ENCODE measurements around the gene PIEZO2. TPM values are rescaled to one million over a fixed set of nuclear protein-coding genes. Genes with fewer than 3 reads are reported as not detected.
"Not testable (repeated sequence)": the region's sequence is repeated elsewhere in the genome, so short reads cannot be mapped to it uniquely, and the experiment has no call there.

The PIEZO2 gene
- polyA plus RNA-seq, 4 donors = 16.8 to 23.5 (median 17.9) TPM

GRCh38 chr18:10856132-10856531 lies 293.2 kb downstream of the PIEZO2 start:
- DNase-seq (ENCODE audit: low read depth in 4 of 4, low spot score in 3 of 4) = no peak

- no peak for DNase-seq (ENCODE audit: low read depth in 4 of 4, low spot score in 3 of 4)
These were observed 296.7 kb downstream of the PIEZO2 start for GRCh38 chr18:10852385-10853303.

- DNase-seq (ENCODE audit: low read depth in 4 of 4, low spot score in 3 of 4) = peak; percentile 29 to 64 (median 48)
These were observed 297.5 kb downstream of the PIEZO2 start for GRCh38 chr18:10851824-10852319.

- no peak for DNase-seq (ENCODE audit: low read depth in 4 of 4, low spot score in 3 of 4)
These were observed 298.5 kb downstream of the PIEZO2 start for GRCh38 chr18:10850840-10851239.

- DNase-seq (ENCODE audit: low read depth in 4 of 4, low spot score in 3 of 4) = no peak
These were observed 299.2 kb downstream of the PIEZO2 start for GRCh38 chr18:10850216-10850615.

GRCh38 chr18:10847907-10848306 lies 301.5 kb downstream of the PIEZO2 start:
- no peak for DNase-seq (ENCODE audit: low read depth in 4 of 4, low spot score in 3 of 4)

GRCh38 chr18:10847408-10847790 lies 302.0 kb downstream of the PIEZO2 start:
- DNase-seq (ENCODE audit: low read depth in 4 of 4, low spot score in 3 of 4) = no peak

- no peak for DNase-seq (ENCODE audit: low read depth in 4 of 4, low spot score in 3 of 4)
These were observed 302.5 kb downstream of the PIEZO2 start for GRCh38 chr18:10846657-10847407.

GRCh38 chr18:10846035-10846434 lies 303.3 kb downstream of the PIEZO2 start:
- not testable (repeated sequence) for DNase-seq (ENCODE audit: low read depth in 4 of 4, low spot score in 3 of 4)

GRCh38 chr18:10843565-10843964 lies 305.8 kb downstream of the PIEZO2 start:
- DNase-seq (ENCODE audit: low read depth in 4 of 4, low spot score in 3 of 4) = no peak

GRCh38 chr18:10842861-10843260 lies 306.5 kb downstream of the PIEZO2 start:
- peak in 1 of 4 donors; percentile 28 for DNase-seq (ENCODE audit: low read depth in 4 of 4, low spot score in 3 of 4)

- no peak for DNase-seq (ENCODE audit: low read depth in 4 of 4, low spot score in 3 of 4)
These were observed 307.0 kb downstream of the PIEZO2 start for GRCh38 chr18:10842371-10842770.

GRCh38 chr18:10841203-10841602 lies 308.2 kb downstream of the PIEZO2 start:
- DNase-seq (ENCODE audit: low read depth in 4 of 4, low spot score in 3 of 4) = no peak

GRCh38 chr18:10840743-10841142 lies 308.6 kb downstream of the PIEZO2 start:
- DNase-seq (ENCODE audit: low read depth in 4 of 4, low spot score in 3 of 4) = no peak

GRCh38 chr18:10839421-10839820 lies 309.9 kb downstream of the PIEZO2 start:
- DNase-seq (ENCODE audit: low read depth in 4 of 4, low spot score in 3 of 4) = no peak

- no peak for DNase-seq (ENCODE audit: low read depth in 4 of 4, low spot score in 3 of 4)
These were observed 310.8 kb downstream of the PIEZO2 start for GRCh38 chr18:10838553-10838952.

GRCh38 chr18:10834128-10834815 lies 315.1 kb downstream of the PIEZO2 start:
- DNase-seq (ENCODE audit: low read depth in 4 of 4, low spot score in 3 of 4) = no peak

- no peak for DNase-seq (ENCODE audit: low read depth in 4 of 4, low spot score in 3 of 4)
These were observed 315.7 kb downstream of the PIEZO2 start for GRCh38 chr18:10833656-10834055.

- DNase-seq (ENCODE audit: low read depth in 4 of 4, low spot score in 3 of 4) = no peak
These were observed 323.0 kb downstream of the PIEZO2 start for GRCh38 chr18:10826400-10826799.

- no peak for DNase-seq (ENCODE audit: low read depth in 4 of 4, low spot score in 3 of 4)
These were observed 326.9 kb downstream of the PIEZO2 start for GRCh38 chr18:10822456-10822855.

- no peak for DNase-seq (ENCODE audit: low read depth in 4 of 4, low spot score in 3 of 4)
These were observed 328.7 kb downstream of the PIEZO2 start for GRCh38 chr18:10820681-10821080.
